MG63 (cell line): ENCODE data around the gene SERPINB7. TPM values are rescaled to one million over a fixed set of nuclear protein-coding genes. Genes with fewer than 3 reads are reported as not detected.

Source experiments
- DNase-seq: peaks from one replicate; pipeline ENCODE4 v3.0.0-alpha.2; 2020
- H3K27me3 ChIP-seq: fragments of 250-450 bp; sonication (Bioruptor Pico); 2 replicates; pipeline ENCODE4 v1.5.1; 2020; ENCODE audit warnings: mild to moderate bottlenecking, moderate library complexity
- H3K36me3 ChIP-seq: fragments of 250-450 bp; sonication (Bioruptor Pico); 2 replicates; pipeline ENCODE4 v1.5.1; 2020; ENCODE audit warnings: mild to moderate bottlenecking, moderate library complexity
- H3K4me3 ChIP-seq: fragments of 250-450 bp; sonication (Bioruptor Pico); 2 replicates; pipeline ENCODE4 v1.5.1; 2020; ENCODE audit warnings: mild to moderate bottlenecking, moderate library complexity
- H3K9me3 ChIP-seq: fragments of 250-450 bp; sonication (Bioruptor Pico); 2 replicates; pipeline ENCODE4 v1.5.1; 2020; ENCODE audit warnings: mild to moderate bottlenecking, moderate library complexity
- total RNA-seq: library from RNA; depleted of rRNA; stranded (reverse); fragments of >200 nt; shearing (Covaris generic); gene quantifications from 2 replicates; pipeline ENCODE4 v1.2.3, GENCODE V29; 2014; ENCODE audit warnings: low replicate concordance

The SERPINB7 gene
- total RNA-seq, 1 experiment from 2014 or later: 4.7 TPM

GRCh38 chr18:63774511-63774910 is 707 bp upstream of the SERPINB7 start:
- no peaks in the 10 kb centered on the region for H3K27me3 ChIP-seq
- no peak for DNase-seq
- no peak overlapping the region for H3K4me3 ChIP-seq
- H3K36me3 ChIP-seq: no peaks in the 10 kb centered on the region
- H3K9me3 ChIP-seq: no peaks in the 10 kb centered on the region

- Histone ChIP-seq H3K36me3 (no peaks in the 10 kb centered on the region), H3K9me3 (no peaks in the 10 kb centered on the region), H3K27me3 (no peaks in the 10 kb centered on the region), H3K4me3 (no peak overlapping the region)
- no peak for DNase-seq
Measured at GRCh38 chr18:63779386-63779785, 4.2 kb downstream of the SERPINB7 start.

GRCh38 chr18:63783394-63783793 is 8.2 kb downstream of the SERPINB7 start:
- no peaks in the 10 kb centered on the region for H3K27me3 ChIP-seq
- no peak for DNase-seq
- no peaks in the 10 kb centered on the region for H3K9me3 ChIP-seq
- H3K36me3 ChIP-seq: no peaks in the 10 kb centered on the region
- no peak overlapping the region for H3K4me3 ChIP-seq

GRCh38 chr18:63784787-63785452 is 9.7 kb downstream of the SERPINB7 start:
- Histone ChIP-seq H3K9me3 (no peaks in the 10 kb centered on the region), H3K27me3 (no peaks in the 10 kb centered on the region), H3K4me3 (no peak overlapping the region), H3K36me3 (no peaks in the 10 kb centered on the region)
- DNase-seq: no peak

GRCh38 chr18:63787673-63788072 is 12.5 kb downstream of the SERPINB7 start:
- Histone ChIP-seq H3K36me3 (no peaks in the 10 kb centered on the region), H3K9me3 (no peaks in the 10 kb centered on the region), H3K27me3 (no peaks in the 10 kb centered on the region), H3K4me3 (no peak overlapping the region)
- no peak for DNase-seq

- peak; percentile 87 for DNase-seq
- no peaks in the 10 kb centered on the region for H3K36me3 ChIP-seq
- H3K9me3 ChIP-seq: no peaks in the 10 kb centered on the region
- H3K4me3 ChIP-seq: no peak overlapping the region
- no peaks in the 10 kb centered on the region for H3K27me3 ChIP-seq
Measured at GRCh38 chr18:63788447-63789096, 13.4 kb downstream of the SERPINB7 start.

- DNase-seq: no peak
- Histone ChIP-seq H3K9me3 (no peaks in the 10 kb centered on the region), H3K27me3 (no peaks in the 10 kb centered on the region), H3K36me3 (no peaks in the 10 kb centered on the region), H3K4me3 (no peak overlapping the region)
Measured at GRCh38 chr18:63789327-63789726, 14.1 kb downstream of the SERPINB7 start.

GRCh38 chr18:63795606-63796005 is 20.4 kb downstream of the SERPINB7 start:
- H3K4me3 ChIP-seq: no peak overlapping the region
- no peak for DNase-seq
- no peaks in the 10 kb centered on the region for H3K27me3 ChIP-seq
- no peaks in the 10 kb centered on the region for H3K36me3 ChIP-seq
- H3K9me3 ChIP-seq: no peaks in the 10 kb centered on the region

- Histone ChIP-seq H3K4me3 (no peak overlapping the region), H3K9me3 (no peaks in the 10 kb centered on the region), H3K27me3 (no peaks in the 10 kb centered on the region), H3K36me3 (no peaks in the 10 kb centered on the region)
- no peak for DNase-seq
Measured at GRCh38 chr18:63799189-63799588, 24.0 kb downstream of the SERPINB7 start.

GRCh38 chr18:63801343-63801742 is 26.1 kb downstream of the SERPINB7 start:
- DNase-seq: no peak
- Histone ChIP-seq H3K27me3 (no peaks in the 10 kb centered on the region), H3K9me3 (no peaks in the 10 kb centered on the region), H3K36me3 (no peaks in the 10 kb centered on the region), H3K4me3 (no peak overlapping the region)

- no peaks in the 10 kb centered on the region for H3K27me3 ChIP-seq
- no peak for DNase-seq
- H3K9me3 ChIP-seq: no peaks in the 10 kb centered on the region
- H3K4me3 ChIP-seq: no peak overlapping the region
- H3K36me3 ChIP-seq: no peaks in the 10 kb centered on the region
Measured at GRCh38 chr18:63808125-63808524, 32.9 kb downstream of the SERPINB7 start.

- no peak for DNase-seq
- no peaks in the 10 kb centered on the region for H3K36me3 ChIP-seq
Measured at GRCh38 chr18:63817441-63818051, 42.3 kb downstream of the SERPINB7 start.

GRCh38 chr18:63818212-63818611 is 43.0 kb downstream of the SERPINB7 start:
- H3K4me3 ChIP-seq: no peak overlapping the region
- DNase-seq: peak; percentile 8

More at GRCh38 chr18:63817441-63818051, 42.3 kb downstream of the SERPINB7 start:
- no peak overlapping the region for H3K4me3 ChIP-seq
- no peaks in the 10 kb centered on the region for H3K27me3 ChIP-seq
- H3K9me3 ChIP-seq: peaks cover 2% of the 10 kb centered on the region; the same call in 1 of the 2 replicates

GRCh38 chr18:63819786-63820185 is 44.6 kb downstream of the SERPINB7 start:
- H3K9me3 ChIP-seq: peaks cover 2% of the 10 kb centered on the region; the same call in 1 of the 2 replicates
- no peaks in the 10 kb centered on the region for H3K36me3 ChIP-seq
- H3K4me3 ChIP-seq: no peak overlapping the region
- DNase-seq: no peak
- no peaks in the 10 kb centered on the region for H3K27me3 ChIP-seq

More at GRCh38 chr18:63818212-63818611, 43.0 kb downstream of the SERPINB7 start:
- Histone ChIP-seq H3K27me3 (no peaks in the 10 kb centered on the region), H3K9me3 (peaks cover 2% of the 10 kb centered on the region; the same call in 1 of the 2 replicates), H3K36me3 (no peaks in the 10 kb centered on the region)

GRCh38 chr18:63820694-63821093 is 45.5 kb downstream of the SERPINB7 start:
- no peaks in the 10 kb centered on the region for H3K36me3 ChIP-seq
- peaks cover 2% of the 10 kb centered on the region; the same call in 1 of the 2 replicates for H3K9me3 ChIP-seq
- no peak for DNase-seq
- H3K4me3 ChIP-seq: no peak overlapping the region
- no peaks in the 10 kb centered on the region for H3K27me3 ChIP-seq

GRCh38 chr18:63823516-63824219 is 48.5 kb downstream of the SERPINB7 start:
- DNase-seq: no peak
- no peaks in the 10 kb centered on the region for H3K9me3 ChIP-seq

GRCh38 chr18:63824220-63824525 is 49.0 kb downstream of the SERPINB7 start:
- no peaks in the 10 kb centered on the region for H3K36me3 ChIP-seq
- DNase-seq: no peak
- H3K27me3 ChIP-seq: no peaks in the 10 kb centered on the region
- no peaks in the 10 kb centered on the region for H3K9me3 ChIP-seq
- H3K4me3 ChIP-seq: no peak overlapping the region

More at GRCh38 chr18:63823516-63824219, 48.5 kb downstream of the SERPINB7 start:
- H3K27me3 ChIP-seq: no peaks in the 10 kb centered on the region
- H3K4me3 ChIP-seq: no peak overlapping the region
- H3K36me3 ChIP-seq: no peaks in the 10 kb centered on the region
